Hepatocyte (in vitro differentiated cells): Measurements from ENCODE around the gene RASSF7. TPM values are rescaled to one million over a fixed set of nuclear protein-coding genes. Genes with fewer than 3 reads are reported as not detected.
"Not testable (repeated sequence)": the region's sequence is repeated elsewhere in the genome, so short reads cannot be mapped to it uniquely, and the experiment has no call there.

Source experiments
- DNase-seq: peaks from one replicate; pipeline ENCODE4 v3.0.0-alpha.2; 2016; ENCODE audit warnings: low spot score
- H2AFZ ChIP-seq: fragments of 200-600 bp; sonication (generic); 2 replicates; pipeline ENCODE4 v1.6.0; 2016; ENCODE audit warnings: antibody characterized with exemption, mild to moderate bottlenecking
- H3K27ac ChIP-seq: fragments of 200-600 bp; sonication (generic); 2 replicates; pipeline ENCODE4 v1.5.1; 2016; ENCODE audit warnings: mild to moderate bottlenecking
- H3K27me3 ChIP-seq: fragments of 200-600 bp; sonication (generic); 2 replicates; pipeline ENCODE4 v1.6.1; 2016
- H3K36me3 ChIP-seq: fragments of 200-600 bp; sonication (generic); replicated peaks from 2 replicates; pipeline ENCODE4 v1.5.1; 2016; ENCODE audit warnings: low read depth; ENCODE audit not compliant: insufficient read depth
- H3K4me1 ChIP-seq: fragments of 200-600 bp; sonication (generic); 2 replicates; pipeline ENCODE4 v1.5.1; 2016; ENCODE audit warnings: mild to moderate bottlenecking, moderate library complexity; ENCODE audit not compliant: insufficient read depth
- H3K4me2 ChIP-seq: fragments of 200-600 bp; sonication (generic); 2 replicates; pipeline ENCODE4 v1.6.0; 2016
- H3K4me3 ChIP-seq: fragments of 200-600 bp; sonication (generic); 2 replicates; pipeline ENCODE4 v1.5.1; 2016; ENCODE audit warnings: mild to moderate bottlenecking
- H3K79me2 ChIP-seq: fragments of 200-600 bp; sonication (generic); 2 replicates; pipeline ENCODE4 v1.6.0; 2017; ENCODE audit warnings: mild to moderate bottlenecking
- H3K9me2 ChIP-seq: fragments of 200-600 bp; sonication (generic); replicated peaks from 2 replicates; pipeline ENCODE4 v1.6.0; 2017; ENCODE audit warnings: mild to moderate bottlenecking; ENCODE audit not compliant: insufficient read depth
- H3K9me3 ChIP-seq: fragments of 200-600 bp; sonication (generic); 2 replicates; pipeline ENCODE4 v1.5.1; 2016; ENCODE audit warnings: low read depth, mild to moderate bottlenecking
- H4K20me1 ChIP-seq: fragments of 200-600 bp; sonication (generic); 2 replicates; pipeline ENCODE4 v1.6.0; 2016; ENCODE audit warnings: mild to moderate bottlenecking; ENCODE audit not compliant: insufficient read depth, poor library complexity, severe bottlenecking
- CTCF ChIP-seq: fragments of 200-600 bp; sonication (generic); IDR thresholded peaks from 2 replicates; pipeline ENCODE4 v1.5.1; 2016; ENCODE audit warnings: antibody characterized with exemption, mild to moderate bottlenecking; ENCODE audit not compliant: poor library complexity
- EZH2 ChIP-seq: fragments of 200-600 bp; sonication (generic); IDR thresholded peaks from 2 replicates; pipeline ENCODE4 v1.6.1; 2016; ENCODE audit warnings: antibody characterized with exemption, mild to moderate bottlenecking, borderline replicate concordance
- EZH2phosphoT487 ChIP-seq: fragments of 200-600 bp; sonication (generic); IDR thresholded peaks from one replicate; pipeline ENCODE4 v1.6.1; 2018; ENCODE audit warnings: antibody characterized with exemption, mild to moderate bottlenecking, low read depth, moderate library complexity; ENCODE audit not compliant: unreplicated experiment, severe bottlenecking
- WGBS: methylation state at CpG from one replicate; pipeline ENCODE4 v1.1.6; 2016; ENCODE audit warnings: low lambda C conversion rate; ENCODE audit errors: missing lambda C conversion rate; 5-methylcytosine and 5-hydroxymethylcytosine counted together
- polyA plus RNA-seq: library from polyadenylated mRNA; unstranded; fragments of >200 nt; fragmentation: Nextera tagmentation; extraction: Ambion mirVana; gene quantifications from 2 replicates; pipeline ENCODE4 v1.2.1, GENCODE V29; 2016
- total RNA-seq: library from RNA; depleted of rRNA; stranded (reverse); fragments of >200 nt; gene quantifications from 2 replicates; pipeline ENCODE4 v1.2.3, GENCODE V29; 2014

The RASSF7 gene
- total and polyA plus RNA-seq, 2 experiments from 2014 or later: 75.8 to 104 TPM

DNA sequence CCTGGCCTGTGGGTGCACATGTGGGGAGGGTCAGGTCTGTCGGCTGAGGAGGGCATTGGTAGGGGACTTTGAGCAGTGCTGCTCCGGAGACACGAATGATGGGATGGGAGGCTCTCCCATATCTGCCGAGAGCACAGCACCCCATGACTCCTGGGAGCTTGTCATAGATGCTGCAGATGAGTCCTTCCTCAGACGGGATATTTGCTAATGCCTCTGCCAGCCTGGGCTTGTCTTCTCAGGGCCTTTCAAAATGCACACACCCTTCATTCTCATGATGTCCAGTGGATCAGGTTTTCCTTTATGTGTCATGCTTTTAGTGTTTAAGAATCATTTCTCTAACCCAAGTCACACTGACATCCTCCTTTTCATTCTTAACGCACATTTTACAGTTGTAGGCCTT is 45.6 kb upstream of the RASSF7 start:
- Histone ChIP-seq H4K20me1 (no peaks in the 10 kb centered on the region), H3K4me1 (no peaks in the 10 kb centered on the region), H3K4me2 (no peak overlapping the region), H3K79me2 (peaks cover 4% of the 10 kb centered on the region), H3K36me3 (no peaks in the 10 kb centered on the region), H3K27ac (no peak overlapping the region), H3K27me3 (no peaks in the 10 kb centered on the region), H2AFZ (no peak overlapping the region), H3K4me3 (no peak overlapping the region), H3K9me3 (no peaks in the 10 kb centered on the region), H3K9me2 (no peaks in the 10 kb centered on the region)
- WGBS: 93% methylated on average over 6 of the region's 6 CpGs
- TF ChIP-seq EZH2phosphoT487 (no peak), CTCF (no peak), EZH2 (no peak)
- no peak for DNase-seq

- TF ChIP-seq EZH2 (no peak), EZH2phosphoT487 (no peak), CTCF (no peak)
- H3K27ac ChIP-seq: no peak overlapping the region
- no peaks in the 10 kb centered on the region for H3K9me3 ChIP-seq
- no peak for DNase-seq
- H3K36me3 ChIP-seq: no peaks in the 10 kb centered on the region
- H3K4me1 ChIP-seq: no peaks in the 10 kb centered on the region
- H3K4me2 ChIP-seq: no peak overlapping the region
- no peaks in the 10 kb centered on the region for H3K9me2 ChIP-seq
- H3K4me3 ChIP-seq: no peak overlapping the region
- WGBS: 89% methylated on average over 4 of the region's 4 CpGs
- no peak overlapping the region for H2AFZ ChIP-seq
- no peaks in the 10 kb centered on the region for H3K79me2 ChIP-seq
- H4K20me1 ChIP-seq: no peaks in the 10 kb centered on the region
- H3K27me3 ChIP-seq: no peaks in the 10 kb centered on the region
Observed at GRCh38 chr11:516400-516799, 44.4 kb upstream of the RASSF7 start.

DNA sequence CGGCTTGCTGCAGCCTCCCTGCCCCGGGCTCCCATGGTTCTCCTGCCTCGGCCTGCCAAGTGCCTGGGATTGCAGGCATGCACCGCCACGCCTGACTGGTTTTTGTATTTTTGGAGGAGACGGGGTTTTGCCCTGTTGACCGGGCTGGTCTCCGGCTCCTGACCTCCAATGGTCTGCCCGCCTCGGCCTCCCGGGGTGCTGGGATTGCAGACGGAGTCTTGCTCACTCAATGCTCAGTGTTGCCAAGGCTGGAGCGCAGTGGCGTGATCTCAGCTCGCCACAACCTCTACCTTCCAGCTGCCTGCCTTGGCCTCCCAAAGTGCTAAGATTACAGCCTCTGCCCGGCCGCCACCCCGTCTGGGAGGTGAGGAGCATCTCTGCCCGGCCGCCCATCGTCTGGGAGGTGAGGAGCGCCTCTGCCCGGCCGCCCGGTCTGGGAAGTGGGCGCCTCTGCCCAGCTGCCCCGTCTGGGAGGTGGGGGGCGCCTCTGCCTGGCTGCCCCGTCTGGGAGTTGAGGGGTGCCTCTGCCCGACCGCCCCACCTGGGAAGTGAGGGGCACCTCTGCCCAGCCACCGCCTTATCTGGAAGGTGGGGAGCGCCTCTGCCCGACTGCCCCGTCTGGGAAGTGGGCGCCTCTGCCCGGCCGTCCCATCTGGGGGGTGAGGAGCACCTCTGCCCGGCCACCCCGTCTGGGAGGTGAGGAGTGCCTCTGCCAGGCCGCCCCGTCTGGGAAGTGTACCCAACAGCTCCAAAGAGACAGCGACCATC is 43.7 kb upstream of the RASSF7 start:
- not testable (repeated sequence) for H4K20me1 ChIP-seq, H3K9me3 ChIP-seq, H3K4me1 ChIP-seq, H3K79me2 ChIP-seq, H3K4me3 ChIP-seq, H3K9me2 ChIP-seq, DNase-seq, H2AFZ ChIP-seq, H3K36me3 ChIP-seq, H3K4me2 ChIP-seq, H3K27me3 ChIP-seq
- peak overlapping the region; percentile 92 for H3K27ac ChIP-seq
- WGBS: 98% methylated on average over 33 of the region's 43 CpGs

GRCh38 chr11:518463-519202 is 42.1 kb upstream of the RASSF7 start:
- Histone ChIP-seq H3K4me1 (no peaks in the 10 kb centered on the region), H3K27ac (peak overlapping the region; percentile 92), H3K79me2 (no peaks in the 10 kb centered on the region), H3K4me3 (no peak overlapping the region), H3K36me3 (no peaks in the 10 kb centered on the region), H3K9me2 (no peaks in the 10 kb centered on the region), H3K27me3 (no peaks in the 10 kb centered on the region), H3K4me2 (peak overlapping the region; percentile 69), H3K9me3 (no peaks in the 10 kb centered on the region), H4K20me1 (no peaks in the 10 kb centered on the region), H2AFZ (peak overlapping the region; percentile 41)
- DNase-seq: peak; percentile 94
- TF ChIP-seq EZH2phosphoT487 (no peak), EZH2 (no peak), CTCF (peak; percentile 97)
- 31% methylated on average over 46 of the region's 74 CpGs for WGBS
